Common myeloid progenitor, CD34-positive (primary cell): ENCODE data around the gene RERE.

Source experiments
- CTCF ChIA-PET: fragments of 350-600 bp; sonication (Branson Sonifier 250); formaldehyde crosslinking; loops from one replicate; lab custom pipeline; 2021; ENCODE audit warnings: antibody characterized with exemption; lab: Charles Lee
- POLR2A ChIA-PET: fragments of 350-600 bp; sonication (Branson Sonifier 250); formaldehyde crosslinking; loops from one replicate; lab custom pipeline; 2021; ENCODE audit warnings: antibody characterized with exemption; lab: Charles Lee
- DNase-seq, 3 donors: peaks; one replicate each; pipeline versions ENCODE4 v3.0.0 to v3.0.0-alpha.2; 2013
- H3K27ac ChIP-seq, 2 experiments: 1 replicate in 1 of 2; 2 replicates in 1 of 2; pipeline ENCODE4 v1.7.0; 2013; ENCODE audit warnings: inconsistent platforms in 2 of 2, low read length in 2 of 2, mild to moderate bottlenecking in 2 of 2, low read depth in 1 of 2, moderate library complexity in 1 of 2; ENCODE audit not compliant: severe bottlenecking in 2 of 2, insufficient read depth in 1 of 2, poor library complexity in 1 of 2
- H3K27me3 ChIP-seq, 5 experiments: replicated peaks in 2 of 5; 1 replicate in 3 of 5; 2 replicates in 2 of 5; pipeline versions ENCODE4 v1.6.1 to v1.7.0; 2013; ENCODE audit warnings: low read length in 4 of 5, mild to moderate bottlenecking in 2 of 5, moderate library complexity in 2 of 5, inconsistent platforms in 1 of 5; ENCODE audit not compliant: insufficient read depth in 5 of 5, control insufficient read depth in 4 of 5
- H3K36me3 ChIP-seq, 4 experiments: 1 replicate in 2 of 4; 2 replicates in 2 of 4; pipeline versions ENCODE4 v1.6.1 to v1.7.0; 2013; ENCODE audit warnings: low read length in 3 of 4, control low read depth in 1 of 4, mild to moderate bottlenecking in 1 of 4; ENCODE audit not compliant: control insufficient read depth in 4 of 4, insufficient read depth in 4 of 4
- H3K4me1 ChIP-seq, 4 experiments: 1 replicate in 3 of 4; 2 replicates in 1 of 4; pipeline versions ENCODE4 v1.6.1 to v1.7.1; 2013; ENCODE audit warnings: low read length in 3 of 4, mild to moderate bottlenecking in 3 of 4, control low read depth in 1 of 4, inconsistent platforms in 1 of 4, moderate library complexity in 1 of 4; ENCODE audit not compliant: control insufficient read depth in 4 of 4, insufficient read depth in 4 of 4; ENCODE audit errors: control extremely low read depth in 1 of 4
- H3K4me3 ChIP-seq, 7 experiments: 1 replicate in 4 of 7; 2 replicates in 3 of 7; pipeline versions ENCODE4 v1.5.1 to v1.7.0; 2013; ENCODE audit warnings: mild to moderate bottlenecking in 7 of 7, low read length in 6 of 7, moderate library complexity in 6 of 7, inconsistent platforms in 2 of 7, low read depth in 2 of 7, control low read depth in 1 of 7; ENCODE audit not compliant: insufficient read depth in 4 of 7, control insufficient read depth in 1 of 7; ENCODE audit errors: extremely low read depth in 1 of 7
- H3K9me3 ChIP-seq, 5 experiments: 1 replicate in 4 of 5; 2 replicates in 1 of 5; pipeline versions ENCODE4 v1.6.1 to v1.7.1; 2013; ENCODE audit warnings: low read length in 4 of 5, mild to moderate bottlenecking in 2 of 5, inconsistent platforms in 1 of 5, low read depth in 1 of 5, moderate library complexity in 1 of 5; ENCODE audit not compliant: control insufficient read depth in 4 of 5, insufficient read depth in 2 of 5; ENCODE audit errors: control extremely low read depth in 1 of 5
- WGBS: methylation state at CpG from one replicate; pipeline ENCODE4 v1.1.5; 2013; ENCODE audit not compliant: insufficient coverage; 5-methylcytosine and 5-hydroxymethylcytosine counted together

The RERE gene

GRCh38 chr1:8329858-8330257, 487.6 kb downstream of the RERE start:
- ChIA-PET CTCF (no interaction called here), POLR2A (no interaction called here)
- DNase-seq = no peak
- H3K9me3 ChIP-seq = no peaks in the 10 kb centered on the region
- H3K27me3 ChIP-seq = peaks cover 0 to 6% (median 0%) of the 10 kb centered on the region in 5 experiments
- no peaks in the 10 kb centered on the region for H3K36me3 ChIP-seq
- 83% methylated on average over 14 of the region's 14 CpGs for WGBS
- H3K4me3 ChIP-seq = no peak overlapping the region
- no peaks in the 10 kb centered on the region for H3K4me1 ChIP-seq
- H3K27ac ChIP-seq = no peak overlapping the region

- Histone ChIP-seq H3K4me1 (no peaks in the 10 kb centered on the region), H3K36me3 (no peaks in the 10 kb centered on the region), H3K27ac (no peak overlapping the region), H3K9me3 (no peaks in the 10 kb centered on the region), H3K27me3 (peaks cover 0 to 6% (median 0%) of the 10 kb centered on the region in 5 experiments), H3K4me3 (no peak overlapping the region)
- ChIA-PET POLR2A (no interaction called here), CTCF (no interaction called here)
- no peak for DNase-seq
- WGBS = 72% methylated on average over 10 of the region's 12 CpGs
Measured at GRCh38 chr1:8329439-8329838, 488.0 kb downstream of the RERE start.

GRCh38 chr1:8328271-8328670, 489.2 kb downstream of the RERE start:
- no peak overlapping the region for H3K27ac ChIP-seq
- H3K4me1 ChIP-seq = no peaks in the 10 kb centered on the region
- WGBS = 96% methylated on average over 18 of the region's 18 CpGs
- H3K4me3 ChIP-seq = no peak overlapping the region
- H3K9me3 ChIP-seq = no peaks in the 10 kb centered on the region
- peaks cover 0 to 6% (median 0%) of the 10 kb centered on the region in 5 experiments for H3K27me3 ChIP-seq
- H3K36me3 ChIP-seq = no peaks in the 10 kb centered on the region
- CTCF ChIA-PET = interaction anchor here (1.4 kb wide), 1 partner anchor 12 kb away, joined by 3 read pairs; no protein-coding TSS in a partner anchor
- no peak for DNase-seq
- POLR2A ChIA-PET = interaction anchor here (0.6 kb wide), 1 partner anchor 62 kb away, joined by 5 read pairs; no protein-coding TSS in a partner anchor

- no peak overlapping the region for H3K27ac ChIP-seq
- H3K4me3 ChIP-seq = no peak overlapping the region
- no peaks in the 10 kb centered on the region for H3K36me3 ChIP-seq
- no peaks in the 10 kb centered on the region for H3K4me1 ChIP-seq
- ChIA-PET CTCF (interaction anchor here (1.3 kb wide), 1 partner anchor 311 kb away, joined by 3 read pairs; no protein-coding TSS in a partner anchor), POLR2A (no interaction called here)
- H3K9me3 ChIP-seq = no peaks in the 10 kb centered on the region
- peaks cover 0 to 6% (median 0%) of the 10 kb centered on the region in 5 experiments for H3K27me3 ChIP-seq
- WGBS = 99% methylated on average over 10 of the region's 13 CpGs
- no peak for DNase-seq
Measured at GRCh38 chr1:8326265-8326664, 491.2 kb downstream of the RERE start.

- ChIA-PET POLR2A (interaction anchor here (0.6 kb wide), 1 partner anchor 23 kb away, joined by 4 read pairs; no protein-coding TSS in a partner anchor), CTCF (no interaction called here)
- H3K4me3 ChIP-seq = no peak overlapping the region
- DNase-seq = no peak
- no peaks in the 10 kb centered on the region for H3K4me1 ChIP-seq
- WGBS = 97% methylated on average over 21 of the region's 21 CpGs
- H3K9me3 ChIP-seq = no peaks in the 10 kb centered on the region
- H3K27me3 ChIP-seq = peaks cover 0 to 9% (median 0%) of the 10 kb centered on the region in 5 experiments
- no peaks in the 10 kb centered on the region for H3K36me3 ChIP-seq
- H3K27ac ChIP-seq = no peak overlapping the region
Measured at GRCh38 chr1:8325771-8326170, 491.7 kb downstream of the RERE start.

- no peak for DNase-seq
- no peaks in the 10 kb centered on the region for H3K36me3 ChIP-seq
- CTCF ChIA-PET = no interaction called here
- WGBS = 94% methylated on average over 27 of the region's 32 CpGs
- H3K4me1 ChIP-seq = no peaks in the 10 kb centered on the region
- no peak overlapping the region for H3K4me3 ChIP-seq
- no peaks in the 10 kb centered on the region for H3K9me3 ChIP-seq
- POLR2A ChIA-PET = no interaction called here
- H3K27me3 ChIP-seq = peaks cover 0 to 13% (median 5%) of the 10 kb centered on the region in 5 experiments
- no peak overlapping the region for H3K27ac ChIP-seq
Measured at GRCh38 chr1:8324176-8324810, 493.1 kb downstream of the RERE start.

- whole genome bisulfite sequencing = 79% methylated on average over 11 of the region's 11 CpGs
- Histone ChIP-seq H3K9me3 (no peaks in the 10 kb centered on the region), H3K27me3 (peaks cover 0 to 17% (median 6%) of the 10 kb centered on the region in 5 experiments), H3K4me1 (peaks cover 0 to under 1% (median 0%) of the 10 kb centered on the region in 4 experiments), H3K4me3 (no peak overlapping the region), H3K36me3 (no peaks in the 10 kb centered on the region), H3K27ac (no peak overlapping the region)
- ChIA-PET POLR2A (no interaction called here), CTCF (no interaction called here)
- no peak for DNase-seq
Measured at GRCh38 chr1:8323706-8324105, 493.7 kb downstream of the RERE start.
